GM12801 (cell line): ENCODE data around the gene EMILIN1.

Source experiments
- TF ChIP-seq, protein P1 (sequence below): IDR thresholded peaks from one replicate; pipeline ENCODE4 v1.5.1; 2011; ENCODE audit warnings: control low read depth; ENCODE audit not compliant: insufficient read length; ENCODE audit errors: extremely low read depth

The EMILIN1 gene

DNA sequence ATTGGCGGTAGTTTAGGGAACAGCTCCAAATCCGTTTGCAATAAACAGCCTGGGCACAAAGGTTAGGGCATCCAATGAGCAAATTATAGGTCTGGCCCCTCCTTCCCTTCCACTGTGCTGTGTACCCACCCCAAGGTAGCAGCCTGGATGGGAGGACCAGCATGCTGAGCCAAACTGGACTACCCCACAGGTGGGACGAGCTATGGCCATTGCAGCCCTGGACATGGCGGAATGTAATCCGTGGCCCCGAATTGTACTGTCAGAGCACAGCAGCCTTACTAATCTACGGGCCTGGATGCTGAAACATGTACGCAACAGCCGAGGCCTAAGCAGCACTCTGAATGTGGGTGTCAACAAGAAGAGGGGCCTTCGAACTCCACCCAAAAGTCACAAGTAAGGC lies 20.2 kb upstream of the EMILIN1 start:
- TF ChIP-seq, protein P1, sequence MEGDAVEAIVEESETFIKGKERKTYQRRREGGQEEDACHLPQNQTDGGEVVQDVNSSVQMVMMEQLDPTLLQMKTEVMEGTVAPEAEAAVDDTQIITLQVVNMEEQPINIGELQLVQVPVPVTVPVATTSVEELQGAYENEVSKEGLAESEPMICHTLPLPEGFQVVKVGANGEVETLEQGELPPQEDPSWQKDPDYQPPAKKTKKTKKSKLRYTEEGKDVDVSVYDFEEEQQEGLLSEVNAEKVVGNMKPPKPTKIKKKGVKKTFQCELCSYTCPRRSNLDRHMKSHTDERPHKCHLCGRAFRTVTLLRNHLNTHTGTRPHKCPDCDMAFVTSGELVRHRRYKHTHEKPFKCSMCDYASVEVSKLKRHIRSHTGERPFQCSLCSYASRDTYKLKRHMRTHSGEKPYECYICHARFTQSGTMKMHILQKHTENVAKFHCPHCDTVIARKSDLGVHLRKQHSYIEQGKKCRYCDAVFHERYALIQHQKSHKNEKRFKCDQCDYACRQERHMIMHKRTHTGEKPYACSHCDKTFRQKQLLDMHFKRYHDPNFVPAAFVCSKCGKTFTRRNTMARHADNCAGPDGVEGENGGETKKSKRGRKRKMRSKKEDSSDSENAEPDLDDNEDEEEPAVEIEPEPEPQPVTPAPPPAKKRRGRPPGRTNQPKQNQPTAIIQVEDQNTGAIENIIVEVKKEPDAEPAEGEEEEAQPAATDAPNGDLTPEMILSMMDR: no peak

DNA sequence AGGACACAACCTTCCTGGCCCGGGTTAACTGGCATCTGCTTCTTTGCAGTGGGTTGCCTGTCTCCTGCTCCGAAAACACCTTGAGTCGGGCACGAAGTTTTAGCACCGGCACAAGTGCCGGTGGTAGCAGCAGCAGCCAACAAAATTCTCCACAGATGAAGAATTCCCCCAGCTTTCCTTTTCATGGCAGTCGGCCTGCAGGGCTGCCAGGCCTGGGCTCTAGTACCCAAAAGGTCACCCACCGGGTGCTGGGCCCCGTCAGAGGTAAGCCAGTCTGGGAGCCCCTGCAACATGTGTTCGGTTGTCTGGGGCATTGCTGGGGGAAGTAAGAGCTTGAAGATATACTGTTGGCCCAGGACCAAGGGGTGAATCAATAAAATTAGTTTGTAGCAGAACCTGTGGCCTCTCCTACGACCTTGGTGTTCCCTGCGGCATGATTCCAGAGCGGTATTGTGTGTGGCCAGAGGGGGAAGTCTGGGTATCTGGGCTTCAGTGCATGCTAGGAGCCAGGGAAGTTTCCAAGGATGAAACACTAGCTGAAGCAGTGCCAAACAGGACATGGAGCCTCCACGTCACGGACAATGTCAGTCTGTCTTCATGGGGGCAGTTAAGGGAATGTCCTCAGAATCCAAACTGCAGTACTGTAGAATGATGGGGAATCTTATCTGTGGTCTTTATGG lies 19.1 kb upstream of the EMILIN1 start:
- TF ChIP-seq, protein P1: no peak

DNA sequence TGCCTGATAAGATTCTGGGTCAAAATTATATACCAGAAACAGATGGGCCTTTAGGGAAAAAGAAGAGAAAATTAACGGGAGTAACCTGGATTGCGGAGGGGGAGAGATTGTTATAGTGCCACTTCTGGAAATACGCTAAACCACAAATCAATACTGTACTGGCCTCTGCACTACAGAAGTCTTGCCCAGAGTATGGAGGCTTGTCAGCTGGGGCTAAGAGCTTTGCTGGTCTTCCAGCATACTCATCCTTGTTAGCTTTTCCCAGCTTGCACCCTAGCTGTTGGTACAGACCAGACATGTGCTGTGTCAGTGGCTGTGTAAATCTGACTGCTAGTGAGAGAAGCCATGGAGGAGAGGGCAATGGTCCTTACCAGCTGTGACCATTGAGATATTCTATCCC lies 18.1 kb upstream of the EMILIN1 start:
- TF ChIP-seq, protein P1: no peak

DNA sequence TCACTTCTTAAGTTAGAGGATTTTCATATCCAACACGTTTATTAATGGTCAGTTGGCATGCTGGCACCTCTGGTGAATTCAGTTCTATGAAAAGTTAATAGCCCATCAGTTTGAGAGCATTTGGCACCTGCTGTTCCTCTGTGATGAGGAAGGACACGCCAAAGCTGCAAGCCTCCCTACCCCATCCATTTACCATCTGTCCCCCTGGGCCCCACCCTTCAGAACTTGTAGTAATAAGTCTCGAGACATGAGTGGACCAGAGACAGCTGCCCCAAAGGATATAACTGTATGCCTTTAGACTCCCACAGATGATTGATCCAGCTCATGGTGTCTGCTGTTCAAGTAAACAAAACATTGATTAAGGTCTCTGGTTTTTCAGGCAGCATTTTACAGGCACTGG lies 13.3 kb upstream of the EMILIN1 start:
- TF ChIP-seq, protein P1: no peak

DNA sequence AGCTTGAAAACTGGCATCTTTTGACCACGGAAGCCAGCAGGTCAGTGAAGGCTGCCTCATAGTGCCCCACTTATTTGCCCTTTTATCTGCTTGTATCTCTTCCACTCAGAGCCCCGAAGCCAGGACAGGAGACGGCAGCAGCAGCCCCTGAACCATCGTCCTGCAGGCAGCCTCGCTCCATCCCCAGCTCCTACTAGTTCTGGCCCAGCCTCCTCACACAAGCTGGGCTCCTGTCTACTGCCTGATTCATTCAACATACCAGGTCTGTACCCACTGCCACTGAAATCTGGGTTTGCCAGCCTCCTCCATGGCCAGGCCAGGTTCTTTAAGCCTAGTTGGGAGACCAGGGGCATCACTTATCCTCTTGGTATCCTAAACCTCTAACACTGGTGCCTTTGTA lies 11.0 kb upstream of the EMILIN1 start:
- TF ChIP-seq, protein P1: no peak

DNA sequence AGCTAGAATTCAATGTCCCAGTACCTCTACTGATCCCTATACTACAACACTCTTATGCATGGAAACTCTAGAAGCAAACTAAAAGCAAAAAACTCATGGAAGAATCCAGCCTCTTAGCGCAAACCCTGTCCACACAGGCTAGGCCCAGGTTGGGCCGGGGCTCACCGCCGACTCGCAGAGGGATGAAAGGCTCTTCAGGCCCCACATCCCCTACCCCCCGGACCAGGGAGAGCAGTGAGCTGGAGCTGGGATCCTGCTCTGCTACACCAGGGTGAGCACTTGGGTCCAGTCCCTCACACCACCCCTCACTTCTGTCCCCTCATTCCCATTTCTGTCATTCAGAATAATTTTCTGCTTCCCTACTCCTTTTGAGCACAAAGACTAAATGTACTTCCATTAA lies 9.0 kb upstream of the EMILIN1 start:
- TF ChIP-seq, protein P1: no peak

DNA sequence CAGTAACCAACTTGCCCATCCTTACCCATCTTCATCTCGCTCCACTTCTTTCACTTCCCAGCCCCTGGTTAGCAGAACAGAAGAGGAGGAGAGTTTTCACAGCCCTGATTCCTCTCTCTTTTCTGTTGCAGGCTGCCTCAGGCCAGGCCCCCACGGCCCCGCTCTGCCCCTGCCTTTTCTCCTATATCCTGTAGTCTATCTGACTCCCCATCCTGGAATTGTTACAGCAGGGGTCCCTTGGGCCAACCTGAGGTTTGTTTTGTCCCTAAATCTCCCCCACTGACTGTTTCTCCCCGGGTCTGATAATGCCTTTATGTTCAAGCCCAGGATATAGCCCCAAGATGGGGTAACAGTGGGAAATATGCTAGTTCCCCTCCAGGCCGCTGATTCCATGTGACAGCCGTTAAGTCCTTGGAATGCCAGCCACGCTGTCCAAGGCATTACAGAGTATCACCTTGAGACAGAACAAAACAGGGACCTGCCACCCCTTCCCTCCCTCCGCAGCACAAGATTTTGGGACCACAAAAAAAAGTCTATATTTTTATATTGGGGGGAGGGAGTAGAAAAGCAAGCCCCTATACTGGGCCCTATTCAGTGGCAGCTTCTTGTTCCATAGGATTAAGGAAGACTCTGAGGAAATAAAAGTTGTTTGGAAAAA lies 8.3 kb upstream of the EMILIN1 start:
- TF ChIP-seq, protein P1: no peak
